Parathyroid adenoma (tissue), 2 donors: ENCODE measurements around the gene PLET1.

Source experiments
- H2AFZ ChIP-seq: fragments of 300-600 bp; sonication (generic); one replicate; pipeline ENCODE4 v1.7.0; 2017; ENCODE audit warnings: antibody characterized with exemption, mild to moderate bottlenecking
- H3K27ac ChIP-seq: fragments of 300-600 bp; sonication (generic); one replicate; pipeline ENCODE4 v1.7.0; 2017
- H3K27me3 ChIP-seq: fragments of 300-600 bp; sonication (generic); one replicate; pipeline ENCODE4 v1.7.0; 2017; ENCODE audit warnings: low read length; ENCODE audit not compliant: control insufficient read depth, insufficient read depth
- H3K36me3 ChIP-seq: fragments of 300-600 bp; sonication (generic); one replicate; pipeline ENCODE4 v1.7.0; 2017; ENCODE audit warnings: low read length; ENCODE audit not compliant: control insufficient read depth, insufficient read depth
- H3K4me1 ChIP-seq: fragments of 300-600 bp; sonication (generic); one replicate; pipeline ENCODE4 v1.7.0; 2017; ENCODE audit warnings: control low read depth
- H3K4me2 ChIP-seq: fragments of 300-600 bp; sonication (generic); one replicate; pipeline ENCODE4 v1.7.0; 2017; ENCODE audit warnings: low read length
- H3K4me3 ChIP-seq: fragments of 300-600 bp; sonication (generic); one replicate; pipeline ENCODE4 v1.7.0; 2017; ENCODE audit warnings: low read depth, low read length
- H3K79me2 ChIP-seq: fragments of 300-600 bp; sonication (generic); one replicate; pipeline ENCODE4 v1.7.0; 2017; ENCODE audit warnings: control low read depth
- H3K9ac ChIP-seq: fragments of 300-600 bp; sonication (generic); one replicate; pipeline ENCODE4 v1.7.0; 2017; ENCODE audit warnings: mild to moderate bottlenecking
- H3K9me3 ChIP-seq: fragments of 300-600 bp; sonication (generic); one replicate; pipeline ENCODE4 v1.7.0; 2017; ENCODE audit warnings: low read length; ENCODE audit not compliant: control insufficient read depth
- TF ChIP-seq, protein P1 (sequence below): fragments of 300-600 bp; sonication (generic); IDR thresholded peaks from one replicate; pipeline ENCODE4 v1.7.0; 2017; ENCODE audit warnings: antibody characterized with exemption, mild to moderate bottlenecking
- donor health status: primary hyperparathyroidism.

The PLET1 gene

GRCh38 chr11:112223754-112224532 is 36.7 kb downstream of the PLET1 start:
- no peaks in the 10 kb centered on the region for H3K36me3 ChIP-seq
- H3K4me3 ChIP-seq: no peak overlapping the region
- H3K9me3 ChIP-seq: no peaks in the 10 kb centered on the region
- H3K9ac ChIP-seq: no peak overlapping the region
- peaks cover 3% of the 10 kb centered on the region for H3K79me2 ChIP-seq
- H2AFZ ChIP-seq: no peak overlapping the region
- no peaks in the 10 kb centered on the region for H3K4me1 ChIP-seq
- H3K4me2 ChIP-seq: no peak overlapping the region
- TF ChIP-seq, protein P1, sequence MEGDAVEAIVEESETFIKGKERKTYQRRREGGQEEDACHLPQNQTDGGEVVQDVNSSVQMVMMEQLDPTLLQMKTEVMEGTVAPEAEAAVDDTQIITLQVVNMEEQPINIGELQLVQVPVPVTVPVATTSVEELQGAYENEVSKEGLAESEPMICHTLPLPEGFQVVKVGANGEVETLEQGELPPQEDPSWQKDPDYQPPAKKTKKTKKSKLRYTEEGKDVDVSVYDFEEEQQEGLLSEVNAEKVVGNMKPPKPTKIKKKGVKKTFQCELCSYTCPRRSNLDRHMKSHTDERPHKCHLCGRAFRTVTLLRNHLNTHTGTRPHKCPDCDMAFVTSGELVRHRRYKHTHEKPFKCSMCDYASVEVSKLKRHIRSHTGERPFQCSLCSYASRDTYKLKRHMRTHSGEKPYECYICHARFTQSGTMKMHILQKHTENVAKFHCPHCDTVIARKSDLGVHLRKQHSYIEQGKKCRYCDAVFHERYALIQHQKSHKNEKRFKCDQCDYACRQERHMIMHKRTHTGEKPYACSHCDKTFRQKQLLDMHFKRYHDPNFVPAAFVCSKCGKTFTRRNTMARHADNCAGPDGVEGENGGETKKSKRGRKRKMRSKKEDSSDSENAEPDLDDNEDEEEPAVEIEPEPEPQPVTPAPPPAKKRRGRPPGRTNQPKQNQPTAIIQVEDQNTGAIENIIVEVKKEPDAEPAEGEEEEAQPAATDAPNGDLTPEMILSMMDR: no peak
- H3K27ac ChIP-seq: no peak overlapping the region
- H3K27me3 ChIP-seq: no peaks in the 10 kb centered on the region

DNA sequence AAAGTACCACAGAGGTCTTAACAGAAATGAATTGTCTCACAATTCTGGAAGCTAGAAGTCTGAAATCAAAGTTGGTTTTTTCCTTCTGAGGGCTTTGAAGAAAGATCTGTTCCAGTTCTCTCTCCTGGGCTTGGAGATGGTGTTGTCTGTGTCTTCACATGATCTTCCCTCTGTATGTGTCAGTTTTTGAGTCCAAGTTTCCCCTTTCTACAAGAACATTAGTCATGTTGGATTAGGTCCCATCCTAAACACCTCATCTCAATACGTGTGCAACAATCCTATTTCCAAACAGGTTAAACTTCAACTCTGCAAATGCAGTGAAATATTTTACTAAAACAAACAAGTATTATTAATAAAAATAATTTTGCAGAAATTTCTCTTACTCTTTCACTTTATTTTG is 37.5 kb downstream of the PLET1 start:
- peaks cover 3% of the 10 kb centered on the region for H3K79me2 ChIP-seq
- H3K27ac ChIP-seq: no peak overlapping the region
- TF ChIP-seq, protein P1: no peak
- H3K4me2 ChIP-seq: no peak overlapping the region
- no peaks in the 10 kb centered on the region for H3K27me3 ChIP-seq
- H3K9me3 ChIP-seq: no peaks in the 10 kb centered on the region
- no peak overlapping the region for H3K4me3 ChIP-seq
- H2AFZ ChIP-seq: no peak overlapping the region
- no peaks in the 10 kb centered on the region for H3K4me1 ChIP-seq
- H3K9ac ChIP-seq: no peak overlapping the region
- no peaks in the 10 kb centered on the region for H3K36me3 ChIP-seq

GRCh38 chr11:112222303-112222702 is 38.4 kb downstream of the PLET1 start:
- Histone ChIP-seq H3K27ac (no peak overlapping the region), H3K4me2 (no peak overlapping the region), H2AFZ (no peak overlapping the region), H3K36me3 (no peaks in the 10 kb centered on the region), H3K79me2 (peaks cover 3% of the 10 kb centered on the region), H3K9ac (no peak overlapping the region), H3K27me3 (no peaks in the 10 kb centered on the region), H3K9me3 (no peaks in the 10 kb centered on the region), H3K4me3 (no peak overlapping the region), H3K4me1 (no peaks in the 10 kb centered on the region)
- TF ChIP-seq, protein P1: no peak

- Histone ChIP-seq H3K4me2 (no peak overlapping the region), H3K9ac (no peak overlapping the region), H2AFZ (no peak overlapping the region), H3K79me2 (peaks cover 3% of the 10 kb centered on the region), H3K27ac (no peak overlapping the region), H3K27me3 (no peaks in the 10 kb centered on the region), H3K9me3 (no peaks in the 10 kb centered on the region), H3K36me3 (no peaks in the 10 kb centered on the region), H3K4me3 (no peak overlapping the region), H3K4me1 (no peaks in the 10 kb centered on the region)
- TF ChIP-seq, protein P1: no peak
Measured at GRCh38 chr11:112221274-112221835, 39.3 kb downstream of the PLET1 start.
